Gastroesophageal sphincter (tissue), 3 donors: ENCODE measurements around the gene RHOT1.

Experiments
- CTCF ChIP-seq, 4 experiments: fragments of 200-600 bp in 2 of 4; fragments of 450-650 bp in 2 of 4; sonication (generic) in 1 of 4; IDR thresholded peaks; one replicate each; pipeline ENCODE4 v1.5.1; 2017 to 2019; ENCODE audit warnings: antibody characterized with exemption in 4 of 4, mild to moderate bottlenecking in 2 of 4, moderate library complexity in 2 of 4
- EP300 ChIP-seq: sonication (generic); formaldehyde crosslinking; IDR thresholded peaks from one replicate; pipeline ENCODE4 v1.6.1; 2017; ENCODE audit warnings: antibody characterized with exemption, mild to moderate bottlenecking
- POLR2A ChIP-seq, 2 donors: fragments of 450-650 bp; IDR thresholded peaks; one replicate each; pipeline ENCODE4 v1.6.1; 2017; ENCODE audit warnings: antibody characterized with exemption in 2 of 2, mild to moderate bottlenecking in 2 of 2, moderate library complexity in 1 of 2
- POLR2AphosphoS5 ChIP-seq: sonication (generic); formaldehyde crosslinking; IDR thresholded peaks from one replicate; pipeline ENCODE4 v1.6.1; 2017; ENCODE audit warnings: antibody characterized with exemption

- TF ChIP-seq EP300 = no peak
- TF ChIP-seq CTCF (IDR thresholded peaks at IDR 0.05) = no peak
- TF ChIP-seq POLR2A (IDR thresholded peaks at IDR 0.05) = no peak
- TF ChIP-seq POLR2AphosphoS5 = no peak
These were observed 49.0 kb downstream of the RHOT1 start for GRCh38 chr17:32191306-32191705.
